Measurements from ENCODE around the gene BCL11A.

Gene BCL11A

DNA sequence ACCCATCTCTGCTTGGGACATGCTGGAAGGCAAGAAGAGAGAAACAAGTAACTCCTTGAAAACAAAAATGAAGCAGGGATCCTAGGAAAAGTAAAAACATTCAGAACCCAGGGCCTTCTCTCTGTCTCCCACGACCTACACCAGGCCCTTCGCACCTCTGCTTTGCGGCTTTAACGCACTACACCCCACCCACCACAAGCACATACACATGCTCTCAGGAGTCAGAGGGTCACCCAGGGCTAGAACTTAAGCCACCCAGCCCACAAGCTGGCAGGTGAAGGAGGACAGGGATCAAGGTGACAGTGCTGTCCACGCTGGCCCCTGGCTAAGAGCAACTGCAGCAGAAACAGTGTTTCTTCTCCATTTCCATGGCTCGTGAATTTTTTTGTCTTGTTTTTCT, 72.2 kb downstream of the BCL11A start:
- DNase-seq, result no peak

DNA sequence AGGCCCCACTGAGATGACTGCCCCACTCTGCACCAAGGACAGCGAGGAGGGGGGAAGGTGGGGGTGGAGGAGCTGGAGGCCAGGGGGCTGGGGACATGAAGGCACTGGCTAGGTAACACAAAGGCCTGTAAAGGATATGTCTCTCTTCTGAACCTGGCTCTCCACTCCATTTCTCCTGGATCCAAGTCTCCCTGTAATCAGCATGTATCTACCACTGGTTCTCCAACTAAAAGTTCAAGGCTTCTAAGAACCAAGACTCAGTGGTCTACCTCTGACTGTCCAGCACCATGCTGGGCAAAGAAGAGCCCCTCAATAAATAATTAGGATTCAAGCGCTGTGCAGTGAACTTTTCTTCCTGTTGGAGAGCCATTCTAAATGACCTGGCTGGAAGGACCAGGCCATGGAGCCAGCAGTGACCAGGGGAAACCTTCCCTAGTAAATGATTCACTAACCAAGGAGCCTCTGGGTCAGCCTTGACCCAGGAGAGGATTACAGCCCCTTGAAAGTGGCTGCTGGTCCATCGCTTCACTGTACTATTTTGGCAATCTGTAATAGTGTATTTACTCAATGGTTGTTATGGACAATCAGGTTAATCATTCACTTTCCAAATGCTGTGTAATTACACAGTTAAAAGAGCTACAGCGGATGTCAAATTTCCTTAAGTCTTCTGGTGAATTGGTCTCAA, 73.2 kb downstream of the BCL11A start:
- no peak for DNase-seq

DNA sequence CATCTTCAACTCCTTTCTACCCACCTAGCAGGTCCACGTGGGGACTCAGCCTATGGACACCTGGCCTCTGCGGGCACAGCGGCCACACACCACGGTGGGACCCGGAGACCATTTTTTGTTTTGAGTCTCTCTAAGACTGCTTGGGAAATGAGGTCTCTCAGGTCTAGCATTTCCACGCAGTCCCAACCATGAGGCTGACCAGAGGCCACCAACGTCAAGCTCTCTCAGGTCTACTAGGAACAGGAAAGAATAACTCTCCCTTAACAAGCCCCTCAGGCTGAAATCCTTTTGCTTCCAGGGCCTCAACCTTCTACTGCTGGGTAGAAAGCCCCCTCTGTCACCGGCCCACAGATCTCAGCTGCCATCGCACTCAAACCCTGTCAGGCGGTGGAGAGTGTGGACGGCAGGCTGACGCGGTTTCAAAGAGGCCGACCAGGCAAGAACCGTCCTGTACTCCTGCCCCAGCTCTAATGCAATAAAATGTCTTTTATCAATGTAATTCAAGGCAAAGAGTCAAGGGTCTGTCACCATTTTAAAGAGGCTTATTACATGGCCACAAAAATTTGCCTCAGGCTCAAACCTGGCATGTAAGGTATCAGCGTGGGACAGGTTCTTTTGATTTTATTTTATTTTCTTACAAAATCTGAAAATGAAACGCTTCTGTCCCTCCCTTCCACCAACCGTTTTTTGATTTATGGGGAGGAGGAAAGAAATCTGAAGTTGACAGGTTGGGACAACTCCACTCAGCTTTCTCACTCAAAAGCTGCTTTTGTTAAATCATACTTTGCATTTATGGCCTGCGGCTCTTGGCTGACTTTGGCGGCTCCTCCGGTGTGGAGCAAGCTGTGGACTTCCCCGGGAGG, 74.0 kb downstream of the BCL11A start:
- no peak for DNase-seq

DNA sequence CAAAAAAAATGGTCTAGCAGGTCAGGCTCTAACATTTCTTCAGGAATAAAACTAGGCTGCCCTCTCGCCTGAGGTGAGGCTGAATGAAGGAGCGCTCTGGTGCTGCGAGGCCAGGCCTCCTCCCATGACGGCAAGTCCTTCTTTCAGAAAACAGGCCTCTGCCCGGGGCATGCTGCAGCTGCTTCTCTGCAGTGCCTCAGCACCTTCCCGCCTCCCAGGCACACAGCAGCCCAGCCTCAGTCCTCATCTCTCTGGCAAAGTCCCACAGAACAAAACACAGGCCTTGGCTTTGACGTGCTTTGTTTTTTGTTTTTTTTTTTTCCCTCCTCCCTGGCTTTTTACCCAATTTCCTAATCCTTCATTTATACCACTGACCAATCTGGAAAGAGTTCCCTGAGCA, 74.8 kb downstream of the BCL11A start:
- DNase-seq, result no peak

- DNase-seq, result no peak
Measured at GRCh38 chr2:60476206-60476954, 77.1 kb downstream of the BCL11A start.

GRCh38 chr2:60475123-60475830, 78.2 kb downstream of the BCL11A start:
- DNase-seq, result no peak

DNA sequence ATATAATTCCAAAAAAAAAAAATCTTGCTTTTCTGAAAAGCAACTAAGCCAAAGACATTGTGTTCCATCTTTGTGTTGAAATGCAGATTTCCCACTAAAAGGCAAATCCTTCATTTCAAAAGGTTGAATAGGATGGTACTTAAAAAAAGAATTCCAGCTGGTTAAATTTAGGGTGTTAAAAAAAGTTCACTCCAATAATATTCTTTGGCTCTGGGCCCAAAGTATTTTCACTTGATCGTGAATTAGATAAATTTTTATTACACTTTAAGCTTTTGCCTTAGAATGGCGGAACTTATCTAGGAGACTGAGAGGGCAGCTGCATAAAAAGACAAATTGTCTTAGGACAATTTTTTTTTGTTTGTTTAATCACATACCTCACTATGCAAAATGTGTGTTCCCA, 79.2 kb downstream of the BCL11A start:
- no peak for DNase-seq

DNA sequence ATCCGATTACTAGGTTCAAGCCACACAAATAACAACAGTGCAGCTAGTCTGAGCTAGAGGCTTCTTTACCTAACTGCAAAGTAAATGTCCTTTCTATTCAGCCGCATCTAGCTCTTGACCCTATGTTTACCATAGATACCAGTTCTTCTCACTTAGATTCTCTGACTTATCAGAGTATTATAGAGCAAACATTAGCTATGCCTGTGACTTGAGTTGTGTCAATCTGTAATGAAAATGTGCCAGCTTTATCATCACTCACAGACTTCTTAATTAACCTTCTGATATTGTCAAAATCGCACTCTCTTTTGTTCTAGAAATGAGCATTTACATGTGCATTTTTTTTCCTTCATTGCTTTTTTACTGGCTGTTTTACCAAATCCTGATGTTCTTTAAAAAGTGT, 79.9 kb downstream of the BCL11A start:
- DNase-seq, result no peak

DNA sequence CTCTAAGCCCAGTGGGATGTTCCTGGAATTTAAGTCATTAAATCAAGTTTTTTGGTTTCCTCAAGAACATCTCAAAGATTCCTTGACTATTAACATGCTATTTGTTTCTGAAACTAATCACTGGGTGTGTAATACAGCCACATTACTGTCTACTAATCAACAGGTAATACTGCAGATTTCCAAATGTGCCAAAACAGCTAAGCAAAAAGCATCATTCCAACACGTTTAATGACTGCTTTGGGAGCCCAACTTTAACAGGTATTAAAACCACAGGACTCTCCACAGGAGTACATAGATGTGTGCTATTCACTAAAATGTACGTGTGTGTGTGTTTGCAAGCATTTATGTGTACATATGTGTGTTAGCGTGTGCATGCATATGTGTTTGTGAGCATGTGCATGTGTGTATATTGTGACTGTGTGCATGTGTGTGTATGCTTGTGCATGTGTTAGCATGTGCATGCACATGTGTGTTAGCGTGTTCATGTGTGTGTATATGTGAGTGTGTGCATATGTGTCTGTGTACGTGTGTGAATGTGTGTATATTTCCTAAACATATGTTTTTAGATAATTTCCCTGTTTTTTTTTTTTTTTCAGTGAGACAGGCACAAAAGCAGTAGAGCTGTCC, 80.7 kb downstream of the BCL11A start:
- no peak for DNase-seq

GRCh38 chr2:60472041-60472440, 81.4 kb downstream of the BCL11A start:
- DNase-seq, result no peak

- no peak for DNase-seq
Measured at GRCh38 chr2:60470340-60470739, 83.1 kb downstream of the BCL11A start.

DNA sequence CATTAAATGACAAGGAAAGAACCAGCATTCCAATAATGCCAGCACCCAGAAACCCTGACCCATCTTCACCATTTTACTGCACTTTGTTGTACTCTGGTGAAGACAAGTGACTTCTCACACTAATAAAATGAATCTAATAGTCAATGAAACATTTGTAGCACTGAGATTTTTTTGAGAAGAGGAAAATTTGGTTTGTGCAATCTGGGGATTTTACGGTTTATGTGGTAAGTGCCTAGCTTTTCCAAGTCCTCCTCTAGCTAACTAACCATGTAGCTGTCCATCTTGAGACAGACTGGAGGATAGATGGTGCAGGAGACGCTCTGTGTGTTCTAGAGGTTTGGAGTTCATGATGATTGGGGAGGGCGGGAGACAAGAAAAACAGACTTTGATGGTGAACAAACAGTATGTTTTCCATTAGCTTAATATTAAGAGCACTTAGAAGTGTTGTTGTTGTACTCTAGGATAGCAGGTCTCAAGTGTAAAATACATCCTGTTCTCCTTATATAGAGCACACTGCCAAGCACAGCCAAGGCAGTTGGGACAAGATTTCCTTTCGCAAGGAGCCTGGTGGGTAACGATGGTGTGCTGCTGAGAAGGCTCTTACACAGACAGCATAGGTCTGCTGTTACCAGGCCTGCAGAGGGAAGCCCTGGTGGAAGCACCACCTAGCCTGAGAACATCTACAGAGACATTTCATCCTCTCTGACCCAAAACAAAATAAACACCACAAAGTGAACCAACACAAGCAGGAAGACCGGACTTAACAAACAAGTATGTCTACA, 83.7 kb downstream of the BCL11A start:
- DNase-seq, result no peak

DNA sequence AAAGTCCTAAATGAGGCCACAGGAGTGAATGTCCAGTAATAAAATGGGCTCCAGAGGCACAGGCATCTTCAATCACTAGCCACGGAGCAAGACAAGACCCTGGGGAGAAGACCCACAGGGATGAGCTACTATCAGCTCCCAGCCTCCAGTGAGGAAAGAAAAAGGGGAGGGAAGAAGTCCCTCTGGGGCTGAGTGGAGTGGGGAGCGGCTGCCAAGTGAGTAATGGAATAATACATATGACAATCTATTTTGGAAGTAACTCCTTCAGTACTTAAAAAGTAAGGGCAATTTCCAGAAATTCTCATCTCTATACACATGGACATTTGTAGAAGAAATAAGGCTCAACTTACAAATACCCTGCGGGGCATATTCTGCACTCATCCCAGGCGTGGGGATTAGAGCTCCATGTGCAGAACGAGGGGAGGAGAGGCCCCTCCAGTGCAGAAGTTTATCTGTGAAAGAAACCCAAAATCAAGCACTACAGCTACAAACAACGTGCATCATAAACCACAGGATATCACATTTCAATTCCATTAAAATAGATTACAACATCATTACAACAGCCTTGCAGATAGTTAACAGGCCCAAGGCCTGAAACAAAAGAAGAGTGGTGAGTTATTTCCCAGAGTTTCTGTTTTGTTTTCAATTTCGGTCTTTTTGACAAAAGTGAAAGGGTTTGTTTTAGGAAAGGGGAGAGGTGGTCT, 84.9 kb downstream of the BCL11A start:
- no peak for DNase-seq

DNA sequence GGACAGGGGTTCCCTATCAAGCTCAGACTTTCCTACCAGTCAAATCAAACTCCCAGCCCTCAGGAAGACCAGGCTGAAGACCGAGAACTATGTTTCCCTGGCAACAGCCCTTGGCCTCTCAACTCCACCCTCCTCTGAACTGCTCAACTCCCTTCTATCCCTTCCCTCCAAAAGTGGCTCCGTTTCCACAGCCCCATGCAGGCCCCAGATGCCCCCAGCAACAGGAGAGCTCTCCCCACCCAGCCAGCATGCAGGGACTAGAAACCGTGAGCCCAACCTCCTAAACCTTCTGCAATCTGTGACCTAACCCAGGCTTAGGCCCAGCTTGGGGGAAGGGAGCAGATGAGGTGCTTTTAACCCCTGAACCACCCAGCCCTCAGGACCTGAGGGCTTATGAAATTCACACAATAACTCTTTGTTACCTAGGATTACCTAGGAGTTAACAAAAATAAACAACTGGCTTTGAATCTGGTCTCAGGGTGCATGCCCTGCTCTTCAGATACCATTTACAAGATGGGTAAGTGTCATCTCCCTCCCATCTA, 87.2 kb downstream of the BCL11A start:
- no peak for DNase-seq

DNA sequence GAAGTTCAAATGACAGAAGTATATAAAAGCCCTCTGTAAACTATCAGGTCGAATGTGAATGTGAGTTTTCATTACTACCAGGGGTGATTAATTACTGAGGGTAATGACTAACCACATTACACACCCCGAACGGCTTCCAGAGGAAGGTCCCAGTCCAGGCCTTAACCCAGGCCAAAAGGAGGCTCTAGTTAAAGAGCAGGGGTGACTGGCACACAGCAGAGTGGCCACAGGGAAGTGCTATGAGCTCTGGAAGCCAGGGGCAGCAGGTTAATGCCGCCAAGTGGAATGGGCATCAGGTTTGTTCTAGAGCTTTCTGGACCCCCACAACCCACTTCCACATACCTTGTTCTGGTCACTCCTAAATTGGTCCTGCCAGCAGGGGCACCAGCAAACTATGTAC, 87.7 kb downstream of the BCL11A start:
- no peak for DNase-seq

- DNase-seq, result no peak
Measured at GRCh38 chr2:60463249-60463648, 90.2 kb downstream of the BCL11A start.

GRCh38 chr2:60461421-60462108, 91.9 kb downstream of the BCL11A start:
- no peak for DNase-seq

DNA sequence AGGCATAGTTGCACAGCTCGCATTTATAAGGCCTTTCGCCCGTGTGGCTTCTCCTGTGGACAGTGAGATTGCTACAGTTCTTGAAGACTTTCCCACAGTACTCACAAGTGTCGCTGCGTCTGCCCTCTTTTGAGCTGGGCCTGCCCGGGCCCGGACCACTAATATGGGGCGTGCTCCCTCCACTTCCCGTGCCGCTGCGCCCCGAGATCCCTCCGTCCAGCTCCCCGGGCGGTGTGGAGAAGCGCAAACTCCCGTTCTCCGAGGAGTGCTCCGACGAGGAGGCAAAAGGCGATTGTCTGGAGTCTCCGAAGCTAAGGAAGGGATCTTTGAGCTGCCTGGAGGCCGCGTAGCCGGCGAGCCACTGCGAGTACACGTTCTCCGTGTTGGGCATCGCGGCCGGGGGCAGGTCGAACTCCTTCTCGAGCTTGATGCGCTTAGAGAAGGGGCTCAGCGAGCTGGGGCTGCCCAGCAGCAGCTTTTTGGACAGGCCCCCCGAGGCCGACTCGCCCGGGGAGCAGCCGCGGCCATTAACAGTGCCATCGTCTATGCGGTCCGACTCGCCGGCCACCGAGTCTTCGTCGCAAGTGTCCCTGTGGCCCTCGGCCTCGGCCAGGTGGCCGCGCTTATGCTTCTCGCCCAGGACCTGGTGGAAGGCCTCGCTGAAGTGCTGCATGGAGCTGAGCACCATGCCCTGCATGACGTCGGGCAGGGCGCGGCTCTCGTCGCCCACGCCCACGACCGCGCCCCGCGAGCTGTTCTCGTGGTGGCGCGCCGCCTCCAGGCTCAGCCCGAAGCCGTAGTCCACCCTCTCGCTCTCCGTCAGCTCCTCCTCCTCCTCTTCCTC, 92.7 kb downstream of the BCL11A start:
- no peak for DNase-seq

- DNase-seq, result no peak
Measured at GRCh38 chr2:60459851-60460250, 93.6 kb downstream of the BCL11A start.

All from activated CD8-positive, alpha-beta memory T cell treated with anti-CD3 and anti-CD28 coated beads, Interleukin-2, amount 50 U/mL, for 4 hours (primary cell).